Stimulated activated memory B cell treated with anti-CD40 and anti-IgM and Interleukin-4, amounts not matched to agents 10 μg/mL and 1 μg/mL and 100 μg/mL, for 72 hours (primary cell): ENCODE data around the gene SETD1B.
"Not testable (repeated sequence)": the region's sequence is repeated elsewhere in the genome, so short reads cannot be mapped to it uniquely, and the experiment has no call there.

ENCODE experiments used
- ATAC-seq: fragments of 150-1000 bp; cut with Tn5 transposase; 2 replicates; pipeline ENCODE4 v1.10.0; 2021
- H3K27ac Mint-ChIP-seq: one replicate; pipeline ENCODE4 v1.8.0; 2022; ENCODE audit warnings: mild to moderate bottlenecking, mixed read lengths
- H3K27me3 Mint-ChIP-seq: one replicate; pipeline ENCODE4 v1.8.0; 2022; ENCODE audit warnings: mixed read lengths
- H3K36me3 Mint-ChIP-seq: one replicate; pipeline ENCODE4 v1.8.0; 2022; ENCODE audit warnings: mixed read lengths
- H3K4me1 Mint-ChIP-seq: one replicate; pipeline ENCODE4 v1.8.0; 2022; ENCODE audit warnings: mixed read lengths
- H3K4me3 Mint-ChIP-seq: one replicate; pipeline ENCODE4 v1.8.0; 2022; ENCODE audit warnings: mild to moderate bottlenecking, moderate library complexity, mixed read lengths
- H3K9me3 Mint-ChIP-seq: one replicate; pipeline ENCODE4 v1.8.0; 2022; ENCODE audit warnings: mixed read lengths

SETD1B gene

DNA sequence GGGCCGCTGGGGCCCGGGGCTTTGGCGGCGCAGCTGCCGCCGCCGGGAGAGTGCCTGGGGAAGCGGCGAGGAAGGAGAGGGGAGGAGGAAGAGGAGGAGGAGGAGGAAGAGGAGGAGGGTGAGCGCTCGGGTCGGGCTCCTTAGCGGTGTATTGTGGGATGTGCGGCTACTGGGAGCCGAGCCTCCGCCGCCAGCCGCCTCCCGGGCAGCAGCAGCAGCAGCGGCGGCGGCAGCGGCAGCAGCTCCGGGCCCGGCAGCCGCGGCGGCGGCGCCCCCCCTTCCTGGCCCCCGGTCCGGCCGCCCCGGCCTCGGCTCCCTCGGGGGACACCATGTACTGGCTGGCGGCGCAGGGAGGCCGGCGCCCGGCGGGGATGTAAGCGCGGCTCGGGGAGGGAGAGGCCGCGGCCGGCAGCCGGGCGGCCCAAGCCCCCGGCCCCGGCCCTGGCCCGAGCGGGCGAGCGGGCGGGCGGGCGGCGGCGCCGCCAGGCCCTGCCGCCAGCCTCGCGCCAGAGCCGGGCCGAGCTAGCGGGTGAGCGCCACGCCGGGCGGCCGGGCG lies at the start of gene SETD1B:
Gene SETD1B (plus strand): TSS at position 149 of the 556 bp plus-strand sequence. CDS start 729 bp downstream, outside the sequence.
- Mint-ChIP-seq H3K36me3 (peaks cover 25% of the 10 kb centered on the region), H3K27ac (peak within 1 kb of the TSS; percentile 100), H3K4me1 (peaks cover 44% of the 10 kb centered on the region), H3K27me3 (no peaks in the 10 kb centered on the region), H3K4me3 (peak within 1 kb of the TSS; percentile 99), H3K9me3 (no peaks in the 10 kb centered on the region)
- peak; percentile 19 for ATAC-seq

- Mint-ChIP-seq H3K4me3 (no peak overlapping the region), H3K4me1 (no peaks in the 10 kb centered on the region), H3K27me3 (no peaks in the 10 kb centered on the region), H3K36me3 (peaks cover 16% of the 10 kb centered on the region), H3K9me3 (no peaks in the 10 kb centered on the region), H3K27ac (no peak overlapping the region)
- no peak for ATAC-seq
Measured at GRCh38 chr12:121754836-121755235, 49.0 kb upstream of the SETD1B start.

DNA sequence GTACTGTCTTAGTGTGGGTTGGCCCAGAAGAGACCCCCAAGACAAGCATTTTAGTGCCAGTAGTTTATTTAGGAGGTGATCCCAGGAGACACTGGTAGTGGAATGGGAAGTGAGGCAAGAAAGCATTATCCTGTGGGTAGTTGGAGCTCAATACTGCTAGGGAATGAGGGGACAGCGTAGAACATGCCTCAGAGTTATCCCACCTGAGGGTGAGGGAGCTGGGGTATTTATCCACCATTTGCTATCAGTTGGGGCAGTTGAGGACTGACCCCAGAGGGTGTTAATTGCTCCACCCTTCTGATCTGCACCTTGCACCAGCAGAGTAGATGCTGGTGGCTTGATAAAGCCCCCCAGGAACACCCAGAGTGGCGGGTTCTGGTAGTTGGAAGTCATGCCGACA lies 48.2 kb upstream of the SETD1B start:
- no peak overlapping the region for H3K4me3 Mint-ChIP-seq
- no peak for ATAC-seq
- no peaks in the 10 kb centered on the region for H3K9me3 Mint-ChIP-seq
- no peak overlapping the region for H3K27ac Mint-ChIP-seq
- H3K36me3 Mint-ChIP-seq: peaks cover 16% of the 10 kb centered on the region
- H3K4me1 Mint-ChIP-seq: no peaks in the 10 kb centered on the region
- H3K27me3 Mint-ChIP-seq: no peaks in the 10 kb centered on the region

DNA sequence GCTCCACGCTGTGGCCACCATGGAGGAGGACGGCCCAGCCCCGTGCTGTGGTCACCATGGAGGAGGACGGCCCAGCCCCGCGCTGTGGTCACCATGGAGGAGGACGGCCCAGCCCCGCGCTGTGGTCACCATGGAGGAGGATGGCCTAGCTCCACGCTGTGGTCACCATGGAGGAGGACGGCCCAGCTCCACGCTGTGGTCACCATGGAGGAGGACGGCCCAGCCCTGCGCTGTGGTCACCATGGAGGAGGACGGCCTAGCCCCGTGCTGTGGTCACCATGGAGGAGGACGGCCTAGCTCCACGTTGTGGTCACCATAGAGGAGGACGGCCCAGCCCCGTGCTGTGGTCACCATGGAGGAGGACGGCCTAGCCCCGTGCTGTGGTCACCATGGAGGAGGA lies 45.3 kb upstream of the SETD1B start:
- not testable (repeated sequence) for H3K9me3 Mint-ChIP-seq, H3K27me3 Mint-ChIP-seq, H3K27ac Mint-ChIP-seq, ATAC-seq, H3K4me1 Mint-ChIP-seq, H3K4me3 Mint-ChIP-seq
- peaks cover 12% of the 10 kb centered on the region for H3K36me3 Mint-ChIP-seq

DNA sequence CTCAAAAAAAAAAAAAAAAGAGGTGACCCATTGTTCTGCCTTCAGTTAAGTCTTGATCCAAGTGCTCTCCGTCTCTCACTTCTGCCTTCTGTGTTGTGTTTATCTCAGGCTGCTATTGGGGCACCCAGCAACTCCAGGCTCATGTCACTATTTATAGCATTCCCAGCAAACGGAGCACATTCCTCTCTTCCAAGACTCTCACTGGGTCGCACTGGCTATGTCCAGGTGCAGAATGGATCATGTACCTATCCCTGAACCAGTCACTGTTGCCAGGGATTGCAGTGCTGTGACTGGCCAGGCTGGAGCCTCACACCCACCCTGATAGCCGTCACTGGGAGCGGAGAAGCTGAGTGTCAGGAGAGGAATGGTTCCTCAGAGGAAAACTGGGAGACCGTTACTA lies 41.5 kb upstream of the SETD1B start:
- ATAC-seq: no peak
- no peak overlapping the region for H3K4me3 Mint-ChIP-seq
- no peak overlapping the region for H3K27ac Mint-ChIP-seq
- peaks cover 6% of the 10 kb centered on the region for H3K36me3 Mint-ChIP-seq
- no peaks in the 10 kb centered on the region for H3K4me1 Mint-ChIP-seq
- H3K9me3 Mint-ChIP-seq: no peaks in the 10 kb centered on the region
- H3K27me3 Mint-ChIP-seq: no peaks in the 10 kb centered on the region

- no peaks in the 10 kb centered on the region for H3K9me3 Mint-ChIP-seq
- no peaks in the 10 kb centered on the region for H3K4me1 Mint-ChIP-seq
- H3K36me3 Mint-ChIP-seq: peaks cover 6% of the 10 kb centered on the region
- H3K27ac Mint-ChIP-seq: no peak overlapping the region
- H3K4me3 Mint-ChIP-seq: no peak overlapping the region
- H3K27me3 Mint-ChIP-seq: no peaks in the 10 kb centered on the region
- ATAC-seq: no peak
Measured at GRCh38 chr12:121764808-121765207, 39.0 kb upstream of the SETD1B start.

- H3K36me3 Mint-ChIP-seq: peaks cover 6% of the 10 kb centered on the region
- no peak overlapping the region for H3K4me3 Mint-ChIP-seq
- H3K27ac Mint-ChIP-seq: no peak overlapping the region
- H3K27me3 Mint-ChIP-seq: no peaks in the 10 kb centered on the region
- no peak for ATAC-seq
- H3K4me1 Mint-ChIP-seq: no peaks in the 10 kb centered on the region
- H3K9me3 Mint-ChIP-seq: no peaks in the 10 kb centered on the region
Measured at GRCh38 chr12:121765573-121765972, 38.2 kb upstream of the SETD1B start.

DNA sequence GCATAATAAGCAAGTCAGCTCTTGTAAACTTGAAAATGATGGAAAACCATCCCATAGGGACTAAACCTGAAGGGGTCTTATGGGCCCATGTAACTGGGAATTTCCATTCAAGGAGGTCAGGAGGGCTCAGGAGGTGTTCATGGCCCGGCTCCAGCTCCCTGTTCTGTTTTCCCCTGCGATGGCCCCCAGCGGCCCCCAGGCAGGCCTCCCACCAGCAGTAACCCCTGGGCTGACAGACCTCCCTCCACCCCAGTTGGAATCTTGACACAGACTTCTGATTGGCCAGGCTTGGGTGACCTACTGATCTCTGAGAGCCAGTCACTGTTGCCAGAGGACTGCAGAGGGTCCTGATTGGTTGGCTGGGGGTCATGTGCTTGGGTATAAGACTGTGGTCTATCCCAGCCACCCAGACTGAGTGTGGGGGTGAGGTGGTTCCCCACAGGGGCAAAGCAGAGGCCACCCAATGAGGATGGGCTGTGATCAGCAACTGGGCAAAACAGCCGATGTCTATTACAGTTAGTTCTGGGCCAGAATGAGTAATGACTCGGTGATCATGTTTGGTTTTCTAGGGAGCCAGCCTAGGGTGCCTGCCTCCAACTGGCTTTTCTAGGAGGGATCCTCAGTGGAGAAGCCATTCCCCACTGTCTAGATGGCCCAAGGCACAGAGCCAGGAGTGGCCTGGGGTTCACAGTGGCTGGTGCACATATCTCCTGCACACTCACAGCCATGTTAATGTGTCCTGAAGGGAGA lies 37.3 kb upstream of the SETD1B start:
- Mint-ChIP-seq H3K9me3 (no peaks in the 10 kb centered on the region), H3K27ac (no peak overlapping the region), H3K4me3 (no peak overlapping the region), H3K27me3 (no peaks in the 10 kb centered on the region), H3K4me1 (no peaks in the 10 kb centered on the region), H3K36me3 (peaks cover 6% of the 10 kb centered on the region)
- no peak for ATAC-seq

- Mint-ChIP-seq H3K27ac (no peak overlapping the region), H3K4me3 (no peak overlapping the region), H3K9me3 (no peaks in the 10 kb centered on the region), H3K36me3 (peaks cover 1% of the 10 kb centered on the region), H3K27me3 (no peaks in the 10 kb centered on the region), H3K4me1 (no peaks in the 10 kb centered on the region)
- no peak for ATAC-seq
Measured at GRCh38 chr12:121767525-121768016, 36.2 kb upstream of the SETD1B start.

DNA sequence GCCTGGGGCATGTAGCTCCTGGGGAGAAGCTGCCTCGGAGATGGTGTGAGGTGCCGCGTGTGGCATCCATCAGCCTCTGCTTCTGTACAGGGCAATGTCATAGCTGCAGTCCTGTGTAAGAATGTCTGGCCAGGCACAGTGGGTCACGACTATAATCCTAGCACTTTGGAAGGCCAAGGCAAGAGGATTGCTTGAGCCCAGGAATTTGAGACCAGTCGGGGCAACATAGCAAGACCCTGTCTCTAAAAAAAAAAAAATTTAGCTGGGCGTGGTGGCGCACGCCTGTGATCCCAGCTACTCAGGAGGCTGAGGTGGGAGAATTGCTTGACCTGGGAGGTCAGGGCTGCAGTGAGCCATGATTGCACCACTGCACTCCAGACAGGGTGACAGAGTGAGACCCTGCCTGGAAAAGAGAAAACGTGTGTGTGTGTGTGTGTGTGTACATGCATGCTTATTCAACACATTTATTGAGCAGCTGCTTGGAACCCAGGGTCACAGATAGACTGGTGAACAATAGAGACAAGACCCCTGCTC lies 34.4 kb upstream of the SETD1B start:
- no peak overlapping the region for H3K27ac Mint-ChIP-seq

DNA sequence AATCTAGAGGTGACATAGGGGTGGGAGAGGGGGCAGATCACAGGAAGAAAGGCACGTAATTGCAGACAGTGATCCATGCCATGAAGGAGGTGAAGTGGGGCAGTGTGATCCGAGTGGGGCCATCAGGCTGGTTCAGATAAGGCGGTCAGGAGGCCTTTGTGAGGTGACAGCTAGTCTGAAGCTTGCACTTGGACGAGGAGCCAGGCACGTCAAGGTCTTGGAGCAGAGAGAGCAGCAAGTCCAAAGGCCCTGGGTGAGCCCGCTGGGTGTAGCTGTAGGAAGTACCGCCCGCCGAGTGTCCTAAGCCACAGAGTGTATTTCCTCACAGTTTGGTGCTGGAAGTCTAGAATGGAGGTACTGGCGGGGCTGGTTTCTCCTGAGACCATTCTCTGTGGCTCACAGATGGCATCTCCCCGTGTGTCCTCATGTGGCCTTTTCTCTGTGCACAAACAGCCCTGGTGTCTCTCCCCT lies 33.9 kb upstream of the SETD1B start:
- Mint-ChIP-seq H3K36me3 (no peaks in the 10 kb centered on the region), H3K4me1 (peaks cover 8% of the 10 kb centered on the region), H3K9me3 (no peaks in the 10 kb centered on the region), H3K4me3 (no peak overlapping the region), H3K27me3 (no peaks in the 10 kb centered on the region), H3K27ac (no peak overlapping the region)
- ATAC-seq: no peak

More for the DNA sequence above, 34.4 kb upstream of the SETD1B start:
- Mint-ChIP-seq H3K4me1 (peaks cover 8% of the 10 kb centered on the region), H3K36me3 (no peaks in the 10 kb centered on the region), H3K27me3 (no peaks in the 10 kb centered on the region), H3K9me3 (no peaks in the 10 kb centered on the region), H3K4me3 (no peak overlapping the region)
- no peak for ATAC-seq

DNA sequence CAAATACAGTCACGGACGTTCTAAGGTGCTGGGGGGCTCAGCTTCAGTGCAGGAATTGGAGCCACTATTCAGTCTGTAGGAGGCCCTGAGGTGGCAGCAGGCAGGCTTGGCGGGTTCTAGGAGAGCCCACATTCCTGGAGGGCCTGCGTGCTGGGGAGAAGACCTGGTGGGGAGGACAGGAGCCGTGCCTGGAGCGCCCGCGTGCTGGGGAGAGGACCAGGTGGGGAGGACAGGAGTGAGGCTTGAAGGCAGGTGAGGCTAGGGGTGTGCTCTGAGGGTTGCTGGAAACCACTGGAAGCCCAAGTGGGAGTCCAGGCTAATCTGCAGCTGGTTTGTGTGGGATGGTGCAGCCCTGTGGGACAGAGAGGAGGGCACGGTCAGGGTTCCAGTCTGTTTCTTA lies 33.4 kb upstream of the SETD1B start:
- no peak overlapping the region for H3K27ac Mint-ChIP-seq
- no peaks in the 10 kb centered on the region for H3K27me3 Mint-ChIP-seq
- no peak for ATAC-seq
- no peak overlapping the region for H3K4me3 Mint-ChIP-seq
- no peaks in the 10 kb centered on the region for H3K9me3 Mint-ChIP-seq
- H3K36me3 Mint-ChIP-seq: no peaks in the 10 kb centered on the region
- H3K4me1 Mint-ChIP-seq: peaks cover 8% of the 10 kb centered on the region

DNA sequence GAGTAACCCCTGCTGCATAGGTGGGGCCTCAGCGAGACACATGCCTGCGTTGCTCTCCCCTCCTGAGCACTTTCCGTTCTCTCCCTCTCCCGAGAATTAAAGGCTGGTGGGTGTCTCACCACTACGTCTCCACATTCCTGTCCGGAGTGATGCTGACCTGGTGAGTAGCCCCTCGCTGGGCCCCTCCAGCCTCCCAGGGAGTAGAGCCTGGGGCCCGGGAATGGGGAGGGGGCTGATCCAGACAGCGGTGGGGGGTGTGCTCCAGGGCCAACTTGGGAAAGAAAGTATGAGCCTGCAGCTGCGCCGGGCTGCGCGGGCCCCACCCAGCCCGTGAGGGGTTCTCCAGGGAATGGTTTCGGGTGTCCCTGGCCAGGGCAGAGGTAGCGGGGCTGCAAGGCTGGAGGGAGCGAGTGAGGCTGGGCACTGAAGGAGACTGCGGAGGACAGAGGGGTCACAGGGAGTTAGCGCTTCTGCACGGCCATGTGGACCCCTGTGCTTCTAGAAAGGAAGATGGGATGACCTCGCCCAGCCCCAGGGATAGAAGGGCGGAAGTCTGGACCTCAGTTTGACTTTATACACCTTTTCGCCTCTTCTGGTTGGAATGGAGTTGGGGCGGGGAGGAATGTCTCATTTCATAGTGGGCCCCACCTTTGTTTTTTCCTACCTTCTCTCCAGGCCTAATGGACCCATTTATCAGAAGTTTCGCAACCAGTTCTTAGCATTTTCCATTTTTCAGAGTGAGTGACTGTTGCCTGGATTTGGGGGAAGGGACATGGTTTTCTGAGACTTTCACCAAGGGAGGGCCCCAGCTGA lies 32.8 kb upstream of the SETD1B start:
- ATAC-seq: no peak
- Mint-ChIP-seq H3K9me3 (no peaks in the 10 kb centered on the region), H3K4me3 (no peak overlapping the region), H3K27me3 (no peaks in the 10 kb centered on the region), H3K36me3 (no peaks in the 10 kb centered on the region), H3K4me1 (peaks cover 10% of the 10 kb centered on the region), H3K27ac (no peak overlapping the region)

DNA sequence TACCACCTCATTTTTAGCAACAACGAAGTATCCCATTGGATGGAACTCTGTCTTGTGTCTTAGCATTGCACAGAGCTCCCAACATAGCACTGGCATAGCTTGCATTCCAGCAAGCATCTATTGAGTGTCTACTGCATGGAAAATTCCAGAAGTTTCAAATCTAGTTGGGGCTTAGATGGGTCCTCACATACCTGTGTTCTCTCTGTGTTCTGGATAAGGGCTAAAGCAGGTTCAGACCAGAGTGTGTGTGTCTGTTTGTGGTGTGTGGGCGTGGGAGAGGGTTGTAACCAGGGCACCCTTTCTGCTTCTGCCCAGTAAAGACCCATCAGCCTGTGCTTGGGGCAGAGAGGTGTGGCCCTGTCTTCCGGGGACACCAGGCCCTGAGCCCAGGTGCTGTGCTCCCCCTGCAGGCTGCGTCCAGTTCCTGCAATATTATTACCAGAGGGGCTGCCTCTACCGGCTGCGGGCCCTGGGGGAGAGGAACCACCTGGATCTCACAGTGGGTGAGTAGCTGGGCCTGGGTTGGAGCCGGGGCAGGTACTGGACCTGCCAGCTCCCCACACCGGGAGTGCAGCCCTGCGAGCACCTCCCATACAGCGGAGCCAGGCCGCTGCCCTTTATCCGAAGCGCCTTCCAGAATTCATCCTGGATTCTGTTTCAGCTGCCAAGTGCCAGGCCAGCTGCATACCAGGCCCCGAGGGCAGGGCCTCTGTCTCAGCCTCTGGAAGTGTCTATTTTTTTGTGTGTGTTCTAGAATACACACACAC lies 30.6 kb upstream of the SETD1B start:
- no peak overlapping the region for H3K27ac Mint-ChIP-seq

More for the DNA sequence above, 30.6 kb upstream of the SETD1B start:
- Mint-ChIP-seq H3K4me3 (no peak overlapping the region), H3K36me3 (peaks cover under 1% of the 10 kb centered on the region), H3K4me1 (peaks cover 22% of the 10 kb centered on the region), H3K9me3 (no peaks in the 10 kb centered on the region), H3K27me3 (no peaks in the 10 kb centered on the region)
- peak; percentile 85 for ATAC-seq
